Hepatocyte (in vitro differentiated cells): ENCODE results near the gene FAM168B. TPM values are rescaled to one million over a fixed set of nuclear protein-coding genes. Genes with fewer than 3 reads are reported as not detected.
A peak's percentile ranks its signal among the peaks of the same experiment; 100 is the strongest.
"Not testable (repeated sequence)": the region's sequence is repeated elsewhere in the genome, so short reads cannot be mapped to it uniquely, and the experiment has no call there.

Source experiments
- DNase-seq: peaks from one replicate; pipeline ENCODE4 v3.0.0-alpha.2; 2016; ENCODE audit warnings: low spot score
- H2AFZ ChIP-seq: fragments of 200-600 bp; sonication (generic); 2 replicates; pipeline ENCODE4 v1.6.0; 2016; ENCODE audit warnings: antibody characterized with exemption, mild to moderate bottlenecking
- H3K27ac ChIP-seq: fragments of 200-600 bp; sonication (generic); 2 replicates; pipeline ENCODE4 v1.5.1; 2016; ENCODE audit warnings: mild to moderate bottlenecking
- H3K27me3 ChIP-seq: fragments of 200-600 bp; sonication (generic); 2 replicates; pipeline ENCODE4 v1.6.1; 2016
- H3K36me3 ChIP-seq: fragments of 200-600 bp; sonication (generic); replicated peaks from 2 replicates; pipeline ENCODE4 v1.5.1; 2016; ENCODE audit warnings: low read depth; ENCODE audit not compliant: insufficient read depth
- H3K4me1 ChIP-seq: fragments of 200-600 bp; sonication (generic); 2 replicates; pipeline ENCODE4 v1.5.1; 2016; ENCODE audit warnings: mild to moderate bottlenecking, moderate library complexity; ENCODE audit not compliant: insufficient read depth
- H3K4me2 ChIP-seq: fragments of 200-600 bp; sonication (generic); 2 replicates; pipeline ENCODE4 v1.6.0; 2016
- H3K4me3 ChIP-seq: fragments of 200-600 bp; sonication (generic); 2 replicates; pipeline ENCODE4 v1.5.1; 2016; ENCODE audit warnings: mild to moderate bottlenecking
- H3K79me2 ChIP-seq: fragments of 200-600 bp; sonication (generic); 2 replicates; pipeline ENCODE4 v1.6.0; 2017; ENCODE audit warnings: mild to moderate bottlenecking
- H3K9me2 ChIP-seq: fragments of 200-600 bp; sonication (generic); replicated peaks from 2 replicates; pipeline ENCODE4 v1.6.0; 2017; ENCODE audit warnings: mild to moderate bottlenecking; ENCODE audit not compliant: insufficient read depth
- H3K9me3 ChIP-seq: fragments of 200-600 bp; sonication (generic); 2 replicates; pipeline ENCODE4 v1.5.1; 2016; ENCODE audit warnings: low read depth, mild to moderate bottlenecking
- H4K20me1 ChIP-seq: fragments of 200-600 bp; sonication (generic); 2 replicates; pipeline ENCODE4 v1.6.0; 2016; ENCODE audit warnings: mild to moderate bottlenecking; ENCODE audit not compliant: insufficient read depth, poor library complexity, severe bottlenecking
- EZH2 ChIP-seq: fragments of 200-600 bp; sonication (generic); IDR thresholded peaks from 2 replicates; pipeline ENCODE4 v1.6.1; 2016; ENCODE audit warnings: antibody characterized with exemption, mild to moderate bottlenecking, borderline replicate concordance
- EZH2phosphoT487 ChIP-seq: fragments of 200-600 bp; sonication (generic); IDR thresholded peaks from one replicate; pipeline ENCODE4 v1.6.1; 2018; ENCODE audit warnings: antibody characterized with exemption, mild to moderate bottlenecking, low read depth, moderate library complexity; ENCODE audit not compliant: unreplicated experiment, severe bottlenecking
- WGBS: methylation state at CpG from one replicate; pipeline ENCODE4 v1.1.6; 2016; ENCODE audit warnings: low lambda C conversion rate; ENCODE audit errors: missing lambda C conversion rate; 5-methylcytosine and 5-hydroxymethylcytosine counted together
- polyA plus RNA-seq: library from polyadenylated mRNA; unstranded; fragments of >200 nt; fragmentation: Nextera tagmentation; extraction: Ambion mirVana; gene quantifications from 2 replicates; pipeline ENCODE4 v1.2.1, GENCODE V29; 2016
- total RNA-seq: library from RNA; depleted of rRNA; stranded (reverse); fragments of >200 nt; gene quantifications from 2 replicates; pipeline ENCODE4 v1.2.3, GENCODE V29; 2014
- TF ChIP-seq, protein P1 (sequence below): fragments of 200-600 bp; sonication (generic); IDR thresholded peaks from 2 replicates; pipeline ENCODE4 v1.5.1; 2016; ENCODE audit warnings: antibody characterized with exemption, mild to moderate bottlenecking; ENCODE audit not compliant: poor library complexity

The FAM168B gene
- total and polyA plus RNA-seq, 2 experiments from 2014 or later, result 40.0 to 123 TPM

- Histone ChIP-seq H2AFZ (no peak overlapping the region), H3K4me2 (no peak overlapping the region), H3K4me1 (no peaks in the 10 kb centered on the region), H3K36me3 (no peaks in the 10 kb centered on the region), H3K27ac (no peak overlapping the region), H3K4me3 (no peak overlapping the region), H3K9me3 (no peaks in the 10 kb centered on the region), H4K20me1 (peaks cover 95% of the 10 kb centered on the region), H3K27me3 (no peaks in the 10 kb centered on the region), H3K79me2 (peaks cover 98% of the 10 kb centered on the region), H3K9me2 (no peaks in the 10 kb centered on the region)
- TF ChIP-seq EZH2 (no peak), EZH2phosphoT487 (no peak)
- TF ChIP-seq, protein P1, sequence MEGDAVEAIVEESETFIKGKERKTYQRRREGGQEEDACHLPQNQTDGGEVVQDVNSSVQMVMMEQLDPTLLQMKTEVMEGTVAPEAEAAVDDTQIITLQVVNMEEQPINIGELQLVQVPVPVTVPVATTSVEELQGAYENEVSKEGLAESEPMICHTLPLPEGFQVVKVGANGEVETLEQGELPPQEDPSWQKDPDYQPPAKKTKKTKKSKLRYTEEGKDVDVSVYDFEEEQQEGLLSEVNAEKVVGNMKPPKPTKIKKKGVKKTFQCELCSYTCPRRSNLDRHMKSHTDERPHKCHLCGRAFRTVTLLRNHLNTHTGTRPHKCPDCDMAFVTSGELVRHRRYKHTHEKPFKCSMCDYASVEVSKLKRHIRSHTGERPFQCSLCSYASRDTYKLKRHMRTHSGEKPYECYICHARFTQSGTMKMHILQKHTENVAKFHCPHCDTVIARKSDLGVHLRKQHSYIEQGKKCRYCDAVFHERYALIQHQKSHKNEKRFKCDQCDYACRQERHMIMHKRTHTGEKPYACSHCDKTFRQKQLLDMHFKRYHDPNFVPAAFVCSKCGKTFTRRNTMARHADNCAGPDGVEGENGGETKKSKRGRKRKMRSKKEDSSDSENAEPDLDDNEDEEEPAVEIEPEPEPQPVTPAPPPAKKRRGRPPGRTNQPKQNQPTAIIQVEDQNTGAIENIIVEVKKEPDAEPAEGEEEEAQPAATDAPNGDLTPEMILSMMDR, result no peak
- DNase-seq, result no peak
- 81% methylated on average over 2 of the region's 2 CpGs for WGBS
Observed at GRCh38 chr2:131085646-131086045, 7.6 kb downstream of the FAM168B start.

DNA sequence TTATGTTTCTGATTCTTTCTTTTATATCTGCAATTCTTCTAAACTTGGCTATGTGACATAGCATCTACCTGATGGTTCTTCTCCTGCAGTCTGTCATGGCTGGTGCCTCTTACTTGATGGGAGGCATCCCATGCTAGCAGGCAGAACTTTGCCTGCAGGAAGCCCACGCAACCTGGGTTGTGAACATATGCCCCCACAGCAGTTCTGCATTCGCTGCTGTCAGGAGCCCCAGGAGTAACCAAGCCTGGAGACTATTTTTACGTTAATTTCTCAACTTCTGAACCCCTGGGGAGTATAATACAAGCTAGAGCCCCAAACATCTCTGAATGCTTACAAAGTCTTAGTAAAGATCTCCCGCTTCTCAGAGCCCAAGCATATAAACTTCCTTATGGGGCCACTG lies 12.1 kb downstream of the FAM168B start:
- Histone ChIP-seq H3K9me2 (no peaks in the 10 kb centered on the region), H3K27me3 (no peaks in the 10 kb centered on the region), H2AFZ (no peak overlapping the region), H3K9me3 (no peaks in the 10 kb centered on the region), H3K27ac (peak overlapping the region; percentile 16), H3K36me3 (no peaks in the 10 kb centered on the region), H4K20me1 (peaks cover 96% of the 10 kb centered on the region), H3K4me2 (no peak overlapping the region), H3K79me2 (peaks cover 93% of the 10 kb centered on the region), H3K4me3 (no peak overlapping the region), H3K4me1 (peaks cover 16% of the 10 kb centered on the region)
- 92% methylated on average over 4 of the region's 4 CpGs for WGBS
- no peak for TF ChIP-seq EZH2
- TF ChIP-seq, protein P1, result no peak
- no peak for TF ChIP-seq EZH2phosphoT487
- no peak for DNase-seq

DNA sequence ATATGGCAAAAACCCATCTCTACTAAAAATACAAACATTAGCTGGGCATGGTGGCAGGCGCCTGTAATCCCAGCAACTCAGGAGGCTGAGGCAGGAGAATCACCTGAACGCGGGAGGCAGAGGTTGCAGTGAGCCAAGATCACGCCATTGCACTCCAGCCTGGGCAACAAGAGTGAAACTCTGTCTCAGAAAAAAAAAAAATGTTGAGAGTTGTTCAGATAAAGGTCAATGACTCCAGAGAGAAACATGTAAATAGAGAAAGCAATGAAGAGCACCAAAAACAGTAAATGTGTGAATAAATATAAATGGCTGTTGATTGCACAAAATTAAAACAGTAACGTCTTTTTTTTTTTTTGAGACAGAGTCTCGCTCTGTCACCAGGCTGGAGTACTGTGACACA lies 13.3 kb downstream of the FAM168B start:
- Histone ChIP-seq H3K4me1 (peaks cover 16% of the 10 kb centered on the region), H4K20me1 (peaks cover 95% of the 10 kb centered on the region), H3K79me2 (peaks cover 93% of the 10 kb centered on the region)
- WGBS, result 96% methylated on average over 6 of the region's 6 CpGs
- H3K27me3 ChIP-seq, H3K9me2 ChIP-seq, H3K4me2 ChIP-seq, H3K9me3 ChIP-seq, H3K4me3 ChIP-seq, H2AFZ ChIP-seq, H3K36me3 ChIP-seq, H3K27ac ChIP-seq, DNase-seq: not testable (repeated sequence)

GRCh38 chr2:131077966-131078365 lies 15.3 kb downstream of the FAM168B start:
- DNase-seq, result no peak
- Histone ChIP-seq H4K20me1 (peaks cover 95% of the 10 kb centered on the region), H3K79me2 (peaks cover 93% of the 10 kb centered on the region), H3K9me2 (no peaks in the 10 kb centered on the region), H3K4me3 (no peak overlapping the region), H3K36me3 (no peaks in the 10 kb centered on the region), H3K4me1 (peaks cover 16% of the 10 kb centered on the region), H3K27me3 (no peaks in the 10 kb centered on the region), H3K4me2 (no peak overlapping the region), H2AFZ (no peak overlapping the region), H3K27ac (peak overlapping the region; percentile 87), H3K9me3 (no peaks in the 10 kb centered on the region)
- TF ChIP-seq EZH2 (no peak), EZH2phosphoT487 (no peak)
- TF ChIP-seq, protein P1, result no peak
- 71% methylated on average over 3 of the region's 3 CpGs for WGBS
